ENCODE results near the gene PTMA.
"Not testable (repeated sequence)": the region's sequence is repeated elsewhere in the genome, so short reads cannot be mapped to it uniquely, and the experiment has no call there.

PTMA gene

DNA sequence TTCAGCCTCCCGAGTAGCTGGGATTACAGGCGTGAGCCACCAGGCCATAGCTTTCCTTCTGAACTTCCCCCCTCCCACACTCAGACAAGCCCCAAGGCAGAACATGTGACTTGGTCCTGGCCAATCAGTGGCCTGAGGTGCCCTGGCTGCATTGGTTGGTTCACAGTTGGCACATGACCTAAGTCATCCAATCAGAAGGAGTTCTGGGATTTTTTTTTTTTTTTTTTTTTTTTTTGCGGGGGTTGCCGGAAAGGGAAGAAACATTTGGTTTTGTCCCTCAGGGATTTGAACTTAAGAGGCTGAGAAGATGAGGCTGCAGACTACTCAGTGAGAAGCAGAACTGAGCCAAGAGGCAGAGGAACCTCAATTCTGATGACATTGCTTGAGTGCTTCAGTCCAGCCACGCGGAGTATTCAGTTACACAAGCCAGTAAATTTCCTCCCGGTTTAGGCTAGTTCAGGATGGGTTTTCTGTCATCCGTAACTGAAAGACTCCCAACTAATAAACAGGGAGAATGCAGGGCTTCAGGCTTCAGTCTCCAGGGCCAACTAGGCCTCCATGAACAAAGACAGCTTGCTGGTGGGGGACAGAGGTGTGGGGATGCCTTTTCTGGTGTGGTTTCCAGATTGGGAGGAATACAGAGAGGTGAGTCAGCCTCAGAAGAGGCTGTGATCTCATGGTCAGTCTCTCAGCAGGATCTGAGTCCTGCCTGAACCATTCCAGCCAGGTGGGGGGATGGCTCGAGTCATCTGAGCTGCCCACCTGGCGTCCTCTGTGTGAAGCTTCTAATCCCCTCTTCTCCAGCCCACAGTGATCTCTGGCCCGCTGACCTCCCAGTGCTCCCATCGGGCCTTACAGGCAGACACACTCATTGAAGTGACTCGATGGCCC is 9.2 kb downstream of the PTMA start:
- no peak for DNase-seq

DNA sequence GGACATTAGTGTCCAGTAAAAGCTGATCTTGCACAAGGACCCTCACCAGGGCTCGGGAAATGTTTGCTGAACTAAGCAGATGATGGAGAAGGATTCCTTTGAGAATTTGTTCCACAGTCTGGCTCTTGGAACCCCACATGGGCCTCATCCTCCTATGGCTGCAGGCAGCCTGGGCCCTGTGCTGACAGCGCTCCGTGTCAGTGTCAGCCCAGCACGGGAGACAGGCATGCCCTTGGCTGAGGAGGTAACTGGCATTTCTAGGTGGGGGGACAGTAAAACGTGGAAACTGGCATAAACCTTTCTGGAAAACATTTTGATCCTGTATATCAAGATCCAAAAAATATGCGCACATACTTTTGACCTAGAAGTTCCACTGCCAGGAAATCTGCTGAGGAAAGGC is 10.5 kb downstream of the PTMA start:
- DNase-seq = no peak

- no peak for DNase-seq
Observed at GRCh38 chr2:231720292-231720986, 12.1 kb downstream of the PTMA start.

- no peak for DNase-seq
Observed at GRCh38 chr2:231720987-231721966, 13.0 kb downstream of the PTMA start.

- no peak for DNase-seq
Observed at GRCh38 chr2:231722721-231723307, 14.5 kb downstream of the PTMA start.

- no peak for DNase-seq
Observed at GRCh38 chr2:231725476-231725875, 17.2 kb downstream of the PTMA start.

- DNase-seq = no peak
Observed at GRCh38 chr2:231726276-231726675, 18.0 kb downstream of the PTMA start.

DNA sequence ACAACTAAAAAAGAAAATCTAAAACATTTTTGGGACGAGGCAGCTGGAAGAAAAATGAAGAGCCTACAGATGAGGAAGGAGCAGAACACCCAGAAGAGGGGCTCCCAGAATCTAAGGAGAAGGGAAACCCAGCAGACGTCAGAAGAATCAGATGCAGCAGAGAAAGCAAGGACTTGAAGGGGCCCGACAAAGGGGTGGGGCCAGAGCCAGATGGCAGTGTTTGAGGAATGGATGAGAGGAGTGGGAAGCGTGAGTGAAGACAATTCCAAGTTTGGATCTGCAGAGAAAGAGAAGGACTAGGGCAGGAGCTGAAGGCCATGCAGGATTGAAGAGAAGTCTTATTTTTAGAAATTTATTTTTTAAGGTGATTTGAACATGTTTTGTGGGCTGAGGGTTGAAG is 19.3 kb downstream of the PTMA start:
- DNase-seq = no peak

- DNase-seq = no peak
Observed at GRCh38 chr2:231732604-231733003, 24.3 kb downstream of the PTMA start.

- DNase-seq = no peak
Observed at GRCh38 chr2:231737761-231738160, 29.4 kb downstream of the PTMA start.

DNA sequence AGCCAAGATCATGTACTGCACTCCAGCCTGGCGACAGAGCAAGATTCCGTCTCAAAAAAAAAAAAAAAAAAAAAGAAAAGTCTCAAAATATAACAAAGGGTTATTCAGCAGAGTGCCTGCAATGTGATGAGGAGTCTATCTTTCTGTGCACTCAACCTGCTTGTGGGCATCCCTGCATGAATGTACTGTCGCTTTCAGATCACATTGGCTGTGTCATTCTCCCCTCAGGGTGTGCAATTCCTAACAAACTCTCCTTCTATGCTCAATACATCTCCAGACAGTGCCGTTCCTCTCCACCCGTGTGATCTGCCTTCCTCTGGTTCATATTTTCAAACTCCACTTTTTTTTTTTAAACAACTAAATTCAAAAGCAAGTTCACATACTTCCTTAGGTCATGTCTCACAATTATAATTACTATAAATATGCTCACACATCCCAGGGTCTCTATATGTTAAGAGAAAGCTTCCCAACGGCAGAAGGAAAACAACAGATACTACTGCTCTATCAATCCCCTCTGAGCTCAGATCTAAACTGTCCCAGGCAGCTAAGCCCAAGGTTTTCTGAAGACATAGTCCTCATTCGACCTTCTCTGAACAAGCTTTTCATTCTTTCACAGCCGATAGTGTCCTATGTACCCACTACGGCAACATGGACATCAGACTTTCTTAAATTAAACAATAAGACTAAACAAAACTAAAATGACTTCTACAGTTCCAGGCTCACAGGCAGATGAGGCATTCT is 35.2 kb downstream of the PTMA start:
- no peak for DNase-seq

GRCh38 chr2:231745303-231746038 is 37.1 kb downstream of the PTMA start:
- no peak for DNase-seq

DNA sequence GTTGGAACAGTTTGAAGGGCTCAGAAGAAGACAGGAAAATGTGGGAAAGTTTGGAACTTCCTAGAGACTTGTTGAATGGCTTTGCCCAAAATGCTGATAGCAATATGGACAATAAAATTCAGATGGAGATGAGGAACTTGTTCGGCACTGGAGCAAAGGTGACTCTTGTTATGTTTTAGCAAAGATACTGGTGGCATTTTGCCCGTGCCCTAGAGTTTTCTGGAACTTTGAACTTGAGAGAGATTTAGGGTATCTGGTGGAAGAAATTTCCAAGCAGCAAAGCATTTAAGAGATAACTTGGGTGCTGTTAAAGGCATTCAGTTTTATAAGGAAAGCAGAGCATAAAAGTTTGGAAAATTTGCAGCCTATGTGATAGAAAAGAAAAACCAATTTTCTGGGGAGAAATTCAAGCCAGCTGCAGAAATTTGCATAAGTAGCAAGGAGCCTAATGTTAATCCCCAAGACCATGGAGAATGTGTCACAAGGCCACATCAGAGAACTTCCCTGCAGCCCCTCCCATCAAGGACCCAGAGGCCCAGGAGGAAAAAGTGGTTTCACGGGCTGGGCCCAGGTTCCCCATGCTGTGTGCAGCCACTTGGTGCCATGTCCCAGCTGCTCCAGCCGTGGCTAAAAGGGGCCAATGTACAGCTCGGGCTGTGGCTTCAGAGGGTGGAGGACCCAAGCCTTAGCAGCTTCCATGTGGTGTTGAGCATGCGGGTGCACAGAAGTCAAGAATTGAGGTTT is 40.0 kb downstream of the PTMA start:
- not testable (repeated sequence) for DNase-seq

GRCh38 chr2:231749016-231749415 is 40.7 kb downstream of the PTMA start:
- DNase-seq = not testable (repeated sequence)

DNA sequence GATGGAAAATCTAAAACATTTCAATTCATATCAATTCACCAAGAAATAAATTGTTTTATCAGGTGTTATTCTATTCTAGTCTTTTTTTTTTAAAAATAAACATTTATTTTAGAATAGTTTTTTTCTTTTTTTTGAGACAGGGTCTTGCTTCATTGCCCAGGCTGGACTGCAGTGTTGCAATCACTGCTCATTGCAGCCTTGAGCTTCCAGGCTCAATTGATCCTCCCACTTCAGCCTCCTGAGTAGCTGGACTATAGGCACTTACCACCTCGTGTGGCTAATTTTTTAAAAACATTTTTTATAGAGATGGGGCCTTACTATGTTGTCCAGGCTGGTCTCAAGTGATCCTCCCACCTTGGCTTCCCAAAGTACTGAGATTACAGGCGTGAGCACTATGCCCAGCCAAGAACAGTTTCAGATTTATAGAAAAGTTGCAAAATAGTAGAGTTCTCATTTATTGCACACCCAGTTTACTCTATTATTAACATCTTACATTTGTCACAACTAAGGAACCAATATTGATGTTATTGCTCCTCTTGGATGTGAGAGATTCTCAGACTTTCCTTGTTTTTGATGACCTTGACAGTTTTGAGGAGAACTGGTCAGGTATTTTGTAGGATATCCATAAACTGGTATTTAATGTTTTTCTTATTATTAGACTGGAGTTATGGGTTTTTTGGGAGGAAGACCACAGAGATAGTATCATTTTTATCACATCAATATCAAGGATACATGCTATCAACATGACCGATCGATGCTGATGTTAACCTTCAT is 42.9 kb downstream of the PTMA start:
- no peak for DNase-seq

DNA sequence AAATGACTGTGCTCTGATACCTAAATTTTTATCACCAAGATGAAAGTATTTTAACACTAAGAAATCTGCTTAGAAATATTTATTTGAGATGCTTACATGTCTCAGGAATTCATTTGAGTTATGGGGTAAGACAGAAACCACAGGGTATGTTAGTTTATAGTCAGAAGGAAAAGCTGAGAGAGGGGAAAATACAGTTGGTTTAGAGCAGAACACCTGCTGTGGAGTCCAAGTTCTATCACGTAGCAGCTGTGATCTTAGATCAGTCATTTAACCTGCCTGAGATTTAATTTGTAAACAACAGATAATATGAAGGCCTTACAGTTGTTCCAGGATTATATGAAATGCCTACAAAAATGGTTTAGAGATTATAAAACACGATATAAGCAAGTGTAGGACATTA is 43.7 kb downstream of the PTMA start:
- DNase-seq = no peak

DNA sequence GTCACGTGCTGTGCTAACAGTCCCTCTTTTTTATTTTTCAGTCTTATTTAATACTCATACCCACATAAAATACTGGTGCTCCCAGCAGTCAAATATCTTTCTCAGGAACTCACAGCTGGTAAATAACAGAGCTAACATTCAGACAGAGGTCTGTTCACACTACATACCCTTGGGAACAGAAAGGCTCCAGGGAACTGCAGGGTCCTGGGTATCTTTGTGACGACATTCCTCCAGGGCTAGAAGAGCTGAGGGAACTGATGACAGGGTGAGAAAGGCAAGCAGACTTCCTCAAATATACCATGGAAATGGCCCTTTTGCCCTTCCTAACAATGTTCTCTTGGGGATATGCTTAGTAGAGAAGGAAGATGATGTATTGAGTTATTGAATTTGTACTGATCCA is 53.4 kb downstream of the PTMA start:
- DNase-seq = no peak

All from NCI-H1105 treated with DMSO at 0.1 percent for 48 hours (cell line).